HCEC 1CT (cell line): ENCODE results near the gene KCNMB2.
"Not testable (repeated sequence)": the region's sequence is repeated elsewhere in the genome, so short reads cannot be mapped to it uniquely, and the experiment has no call there.

ENCODE experiments used
- DNase-seq: peaks from one replicate; pipeline ENCODE4 v3.0.0-alpha.2; 2017

Gene KCNMB2

GRCh38 chr3:178536211-178537079, at the start of gene KCNMB2:
KCNMB2 (plus strand) TSS chr3:178536436.
- no peak for DNase-seq

GRCh38 chr3:178486903-178487302, 49.3 kb upstream of the KCNMB2 start:
- no peak for DNase-seq

- no peak for DNase-seq
Measured at GRCh38 chr3:178487752-178488151, 48.5 kb upstream of the KCNMB2 start.

- DNase-seq = no peak
Measured at GRCh38 chr3:178491751-178492150, 44.5 kb upstream of the KCNMB2 start.

- DNase-seq = no peak
Measured at GRCh38 chr3:178492491-178492890, 43.7 kb upstream of the KCNMB2 start.

GRCh38 chr3:178494386-178494785, 41.9 kb upstream of the KCNMB2 start:
- DNase-seq = peak; percentile 28

- no peak for DNase-seq
Measured at GRCh38 chr3:178496911-178497310, 39.3 kb upstream of the KCNMB2 start.

- no peak for DNase-seq
Measured at GRCh38 chr3:178498871-178499270, 37.4 kb upstream of the KCNMB2 start.

GRCh38 chr3:178500631-178501030, 35.6 kb upstream of the KCNMB2 start:
- DNase-seq = peak; percentile 66

- peak; percentile 65 for DNase-seq
Measured at GRCh38 chr3:178504128-178504527, 32.1 kb upstream of the KCNMB2 start.

- no peak for DNase-seq
Measured at GRCh38 chr3:178505832-178506231, 30.4 kb upstream of the KCNMB2 start.

GRCh38 chr3:178507507-178508442, 28.5 kb upstream of the KCNMB2 start:
- no peak for DNase-seq

GRCh38 chr3:178508443-178508825, 27.8 kb upstream of the KCNMB2 start:
- DNase-seq = no peak

- DNase-seq = no peak
Measured at GRCh38 chr3:178510496-178510895, 25.7 kb upstream of the KCNMB2 start.

GRCh38 chr3:178512647-178513046, 23.6 kb upstream of the KCNMB2 start:
- DNase-seq = peak; percentile 43

- DNase-seq = peak; percentile 87
Measured at GRCh38 chr3:178513546-178514380, 22.5 kb upstream of the KCNMB2 start.

- no peak for DNase-seq
Measured at GRCh38 chr3:178514401-178514800, 21.8 kb upstream of the KCNMB2 start.

GRCh38 chr3:178515076-178515744, 21.0 kb upstream of the KCNMB2 start:
- not testable (repeated sequence) for DNase-seq

- DNase-seq = no peak
Measured at GRCh38 chr3:178517665-178518334, 18.4 kb upstream of the KCNMB2 start.

- DNase-seq = peak; percentile 57
Measured at GRCh38 chr3:178518660-178519396, 17.4 kb upstream of the KCNMB2 start.

- DNase-seq = no peak
Measured at GRCh38 chr3:178519701-178520100, 16.5 kb upstream of the KCNMB2 start.
